NCI-H2196 treated with DMSO at 0.1 percent for 48 hours (cell line): ENCODE data around the gene PLEKHG3.
A peak's percentile ranks its signal among the peaks of the same experiment; 100 is the strongest.
"Not testable (repeated sequence)": the region's sequence is repeated elsewhere in the genome, so short reads cannot be mapped to it uniquely, and the experiment has no call there.

Source experiments
- DNase-seq: peaks from one replicate; lab custom pipeline; 2025; ENCODE audit not compliant: unreplicated experiment; lab: John Stamatoyannopoulos, UW

PLEKHG3 gene

DNA sequence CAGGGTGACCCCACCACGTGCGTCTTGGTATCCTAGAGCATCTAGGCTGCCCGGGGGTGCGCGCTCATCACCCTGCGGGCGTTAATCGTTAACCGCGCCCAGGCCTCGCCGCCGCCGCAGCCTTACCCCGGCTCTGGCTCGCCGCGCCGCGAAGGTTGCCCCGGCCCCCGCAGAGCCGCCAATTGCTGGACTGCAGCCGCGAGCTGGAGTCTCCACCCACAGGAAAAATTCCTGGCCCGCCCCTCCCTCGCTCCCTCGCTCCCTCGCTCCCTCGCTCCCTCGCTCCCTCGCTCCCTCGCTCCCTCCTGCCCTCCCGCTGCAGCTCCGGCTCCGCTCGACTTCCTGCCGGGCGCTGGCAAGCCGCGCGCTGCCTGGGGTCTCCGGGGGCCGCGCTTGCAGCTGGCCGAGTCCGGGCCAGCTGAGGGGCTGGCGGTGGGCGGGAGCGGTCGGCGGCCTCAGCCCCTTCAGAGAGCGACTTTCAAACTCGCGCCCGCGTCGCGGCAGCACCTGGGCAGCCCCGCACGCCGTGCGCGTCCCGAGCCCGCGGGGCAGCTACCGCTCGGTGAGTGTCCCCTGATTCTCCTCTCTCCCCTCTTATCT lies at the start of gene PLEKHG3:
Gene PLEKHG3, plus strand, starts transcription at position 282 of the 600 bp plus-strand sequence. CDS start 23,208 bp downstream, outside the sequence.
- DNase-seq: peak; percentile 53

GRCh38 chr14:64654901-64655300 lies 49.3 kb upstream of the PLEKHG3 start:
- DNase-seq: no peak

DNA sequence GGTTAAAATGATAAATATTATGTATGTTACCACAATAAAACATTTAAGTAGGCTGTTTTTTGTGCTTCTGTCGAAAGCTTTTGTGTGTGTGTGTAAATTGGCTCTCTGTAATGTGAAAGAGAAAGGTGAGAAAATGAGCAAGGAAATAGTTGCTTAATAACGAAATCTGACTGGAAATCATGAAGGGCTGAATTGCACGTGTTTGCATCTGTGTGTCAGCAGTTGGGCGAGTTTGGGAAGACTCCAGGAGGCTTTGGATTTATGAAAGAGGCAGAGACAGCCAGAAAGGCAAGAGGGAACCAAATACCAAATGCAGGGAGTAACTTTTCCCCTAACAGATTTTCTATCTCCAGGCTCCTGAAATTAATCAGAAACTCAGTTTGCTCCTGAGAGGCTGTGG lies 47.2 kb upstream of the PLEKHG3 start:
- no peak for DNase-seq

DNA sequence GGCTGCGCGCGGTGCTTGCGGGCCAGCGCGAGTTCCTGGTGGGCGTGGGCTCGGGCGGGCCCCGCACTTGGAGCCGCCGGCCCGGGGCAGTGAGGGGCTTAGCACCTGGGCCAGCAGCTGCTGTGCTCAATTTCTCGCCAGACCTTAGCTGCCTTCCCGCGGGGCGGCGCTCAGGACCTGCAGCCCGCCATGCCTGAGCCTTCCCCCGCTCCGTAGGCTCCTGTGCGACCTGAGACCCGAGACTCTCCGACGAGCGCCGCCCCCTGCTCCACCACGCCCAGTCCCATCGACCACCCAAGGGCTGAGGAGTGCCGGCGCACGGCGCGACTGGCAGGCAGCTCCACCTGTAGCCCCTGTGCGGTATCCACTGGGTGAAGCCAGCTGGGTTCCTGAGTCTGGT lies 46.0 kb upstream of the PLEKHG3 start:
- no peak for DNase-seq

DNA sequence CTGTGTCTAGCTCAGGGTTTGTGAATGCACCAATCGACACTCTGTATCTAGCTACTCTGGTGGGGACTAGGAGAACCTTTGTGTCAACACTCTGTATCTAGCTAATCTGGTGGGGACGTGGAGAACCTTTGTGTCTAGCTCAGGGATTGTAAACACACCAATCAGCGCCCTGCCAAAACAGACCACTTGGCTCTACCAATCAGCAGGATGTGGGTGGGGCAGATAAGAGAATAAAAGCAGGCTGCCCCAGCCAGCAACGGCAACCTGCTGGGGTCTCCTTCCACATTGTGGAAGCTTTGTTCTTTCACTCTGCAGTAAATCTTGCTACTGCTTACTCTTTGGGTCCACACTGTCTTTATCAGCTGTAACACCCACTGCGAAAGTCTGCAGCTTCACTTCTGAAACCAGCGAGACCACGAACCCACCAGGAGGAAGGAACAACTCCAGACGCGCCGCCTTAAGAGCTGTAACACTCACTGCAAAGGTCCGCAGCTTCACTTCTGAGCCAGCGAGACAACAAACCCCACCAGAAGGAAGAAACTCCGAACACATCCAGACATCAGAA lies 45.4 kb upstream of the PLEKHG3 start:
- DNase-seq: not testable (repeated sequence)

GRCh38 chr14:64659366-64659765 lies 44.9 kb upstream of the PLEKHG3 start:
- no peak for DNase-seq

GRCh38 chr14:64663174-64663573 lies 41.0 kb upstream of the PLEKHG3 start:
- no peak for DNase-seq

DNA sequence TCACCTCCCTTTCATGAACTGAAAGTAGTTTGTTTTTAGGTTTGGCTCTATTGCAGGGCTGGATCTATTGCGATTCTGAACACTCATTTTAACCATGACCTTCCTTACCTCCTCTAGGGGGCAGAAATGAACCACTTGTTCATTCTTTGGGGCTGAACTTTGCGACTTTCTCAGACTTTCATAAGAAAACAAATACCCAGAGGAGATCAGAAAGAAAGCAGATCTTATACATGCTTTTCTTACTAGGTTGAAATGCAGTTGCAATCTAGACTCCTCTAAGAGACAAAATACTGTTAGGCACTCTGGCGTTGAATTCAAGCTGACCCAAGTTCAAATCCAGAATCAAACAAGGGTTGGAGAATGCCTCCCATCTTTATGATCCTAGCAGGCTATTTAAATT lies 32.6 kb upstream of the PLEKHG3 start:
- peak; percentile 43 for DNase-seq

DNA sequence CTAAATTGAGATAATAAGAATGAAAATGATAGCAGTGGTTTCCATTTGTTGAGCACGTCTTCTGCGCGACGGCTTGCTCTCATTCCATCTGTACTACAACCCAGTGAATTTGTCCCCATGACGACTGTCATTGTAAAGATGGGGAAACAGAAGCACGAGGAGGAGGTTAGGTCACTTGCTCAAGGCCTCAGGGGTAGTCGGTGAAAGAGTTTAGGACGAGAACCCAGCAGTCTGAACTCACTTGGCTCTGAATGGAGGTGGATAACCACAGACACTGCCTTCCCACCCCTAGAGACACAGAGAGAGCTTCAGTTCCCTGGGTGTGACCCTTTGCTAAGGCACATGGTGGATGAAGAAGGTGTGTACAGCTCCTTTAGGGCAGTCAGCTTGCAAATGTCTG lies 30.9 kb upstream of the PLEKHG3 start:
- no peak for DNase-seq

GRCh38 chr14:64673748-64674147 lies 30.5 kb upstream of the PLEKHG3 start:
- DNase-seq: no peak

GRCh38 chr14:64674829-64675228 lies 29.4 kb upstream of the PLEKHG3 start:
- no peak for DNase-seq

DNA sequence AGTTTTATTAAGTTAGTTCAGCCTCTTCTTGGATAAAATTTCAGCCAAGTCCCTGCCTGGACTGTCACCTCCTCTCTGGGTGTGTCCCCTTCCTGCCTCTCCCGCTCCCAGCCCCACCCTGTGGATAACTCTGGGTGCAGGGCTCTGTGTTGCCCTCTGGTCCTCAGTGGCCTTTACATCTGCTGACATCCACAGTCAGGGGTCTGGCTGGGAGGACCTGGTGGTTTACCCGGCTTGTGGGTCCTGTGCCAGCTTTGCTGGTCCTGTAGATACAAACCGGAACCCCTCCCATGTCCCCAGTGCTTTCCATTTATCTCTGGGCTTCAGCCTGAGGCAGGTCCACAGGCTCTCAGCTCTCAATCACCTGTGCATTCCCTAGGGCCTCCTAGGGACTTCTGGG lies 28.9 kb upstream of the PLEKHG3 start:
- no peak for DNase-seq

DNA sequence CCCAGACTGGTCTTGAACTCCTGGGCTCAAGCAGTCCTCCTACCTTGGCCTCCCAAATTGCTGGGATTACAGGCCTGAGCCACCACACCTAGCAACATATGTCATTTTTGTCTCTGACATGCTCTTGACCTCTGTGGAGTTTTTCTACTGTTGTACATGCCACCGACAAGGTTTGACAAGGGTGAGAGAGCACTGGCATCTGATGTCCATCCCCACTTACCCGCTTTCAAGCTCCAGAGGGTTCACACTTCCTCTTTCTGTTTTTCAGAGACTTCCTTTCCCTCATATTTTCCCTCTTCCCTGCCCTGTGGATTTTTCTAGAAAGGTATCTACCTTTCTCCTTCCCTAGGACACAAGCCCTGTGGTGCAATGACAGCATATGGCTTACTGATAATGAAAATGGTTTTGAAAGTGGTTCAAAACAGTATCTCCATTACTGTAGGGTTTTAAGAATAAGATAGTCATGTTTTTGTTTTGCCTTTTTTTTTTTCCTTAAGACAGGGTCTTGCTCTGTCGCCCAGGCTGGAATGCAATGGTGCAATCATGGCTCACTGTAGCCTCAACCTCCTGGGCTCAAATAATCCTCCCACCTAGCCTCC lies 27.7 kb upstream of the PLEKHG3 start:
- no peak for DNase-seq

DNA sequence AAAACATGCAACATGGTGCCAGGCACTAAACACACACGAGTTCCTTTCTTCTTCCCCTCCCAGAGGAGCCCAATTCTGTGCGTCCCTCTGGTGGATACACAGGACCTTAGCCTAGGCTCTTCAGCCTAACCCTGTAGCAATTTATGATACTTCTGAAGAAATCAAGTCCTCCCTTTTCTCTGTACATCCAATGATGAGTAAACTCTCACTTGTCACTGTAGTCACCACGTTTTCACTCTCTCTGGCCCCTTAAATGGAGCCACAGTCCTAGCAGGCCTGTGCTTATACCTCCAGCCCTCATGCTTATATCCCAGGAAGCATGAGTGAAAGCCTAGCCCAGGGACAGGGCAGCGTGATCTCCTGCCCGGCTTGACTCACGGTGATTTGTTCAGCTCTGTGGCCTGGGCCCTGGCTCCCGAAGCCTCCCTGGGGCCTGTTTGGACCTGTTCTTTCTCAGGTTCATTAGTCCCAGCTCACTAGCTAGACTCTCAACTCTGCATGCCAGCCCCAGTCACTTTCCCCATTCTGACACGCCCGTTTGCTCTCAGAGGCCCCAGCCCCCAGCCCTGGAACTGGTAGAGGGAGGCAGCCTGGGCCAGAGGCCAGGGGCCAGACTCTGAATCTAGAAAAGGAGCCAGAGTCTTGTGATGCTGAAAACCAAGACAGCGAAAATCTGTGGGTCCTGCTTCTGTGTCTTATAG lies 24.1 kb upstream of the PLEKHG3 start:
- DNase-seq: no peak

DNA sequence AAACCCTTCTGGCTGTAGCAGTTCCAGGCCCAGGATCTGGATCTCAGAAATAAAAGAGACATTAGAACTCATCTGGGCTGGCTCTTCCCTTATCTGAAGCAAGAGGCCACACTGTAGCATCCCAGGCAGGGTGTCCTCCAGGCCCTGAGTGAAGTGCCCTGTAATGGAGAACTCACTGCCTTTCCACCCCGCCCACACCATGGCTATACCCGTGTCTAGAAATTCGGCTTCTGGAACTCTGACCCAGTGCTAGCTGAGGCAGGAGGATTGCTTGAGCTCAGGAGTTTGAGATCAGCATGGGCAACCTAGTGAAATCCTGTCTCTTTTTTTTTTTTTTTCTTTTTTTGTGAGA lies 23.5 kb upstream of the PLEKHG3 start:
- no peak for DNase-seq

DNA sequence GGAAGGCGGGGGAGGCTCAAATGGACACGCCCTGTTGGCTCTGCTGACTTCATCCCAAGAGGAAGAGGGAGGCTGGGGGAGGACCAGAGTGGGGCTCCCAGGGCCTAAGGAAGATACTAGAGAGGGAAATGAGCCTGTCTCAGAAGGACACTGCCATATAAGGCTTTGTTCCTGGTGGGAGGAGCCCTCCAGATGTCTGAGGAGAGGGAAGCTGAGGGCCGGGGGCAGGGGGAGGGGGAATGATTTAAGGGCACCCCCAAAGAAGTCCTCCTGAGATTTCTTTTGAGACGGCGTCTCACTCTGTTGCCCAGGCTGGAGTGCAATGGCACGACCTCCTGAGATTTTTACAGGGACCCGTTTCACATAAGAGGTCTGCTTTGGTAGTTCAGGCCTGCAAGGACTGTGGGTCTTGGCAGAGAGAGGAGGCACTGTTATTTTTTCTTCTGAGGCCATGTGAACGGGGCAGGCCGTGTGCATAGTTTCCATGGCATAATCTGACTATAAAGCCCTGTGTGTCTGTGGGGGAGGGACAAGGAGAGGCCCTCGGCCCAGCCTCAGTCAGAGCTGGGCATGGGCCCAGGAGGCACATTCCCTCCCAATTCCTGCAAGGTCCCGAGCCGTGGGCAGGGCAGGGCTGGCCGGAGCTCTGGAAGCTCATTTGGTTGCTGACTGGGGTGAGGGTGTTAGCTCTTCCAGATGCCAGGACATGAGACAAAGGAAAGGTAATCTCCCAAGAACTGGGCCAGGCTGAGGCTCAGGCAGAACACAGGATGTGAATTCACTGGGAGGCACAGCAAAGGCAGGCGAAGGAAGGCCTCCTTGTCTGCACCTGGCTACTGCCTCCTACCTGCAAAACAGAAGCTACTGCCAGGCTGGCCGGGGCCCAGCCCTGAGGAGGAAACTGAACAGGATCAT lies 22.2 kb upstream of the PLEKHG3 start:
- DNase-seq: peak; percentile 9

DNA sequence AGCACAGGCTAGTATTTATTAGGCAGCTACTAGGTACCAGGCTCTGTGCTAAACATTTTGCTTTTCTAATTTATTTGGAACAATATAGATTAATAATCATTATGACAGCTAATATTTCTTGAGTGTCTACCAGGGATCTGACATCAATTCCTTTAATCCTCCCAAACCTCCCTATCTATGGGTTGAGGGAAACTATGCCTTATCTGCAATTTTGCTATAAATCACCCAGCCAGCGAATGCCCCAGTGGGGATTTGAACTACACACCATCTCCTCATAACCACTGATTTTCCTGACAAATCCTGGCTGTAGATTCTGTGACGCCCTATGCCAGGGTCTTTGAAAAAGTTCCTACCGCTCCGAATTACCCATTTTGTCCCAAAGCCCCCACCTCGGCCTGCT lies 21.4 kb upstream of the PLEKHG3 start:
- no peak for DNase-seq

DNA sequence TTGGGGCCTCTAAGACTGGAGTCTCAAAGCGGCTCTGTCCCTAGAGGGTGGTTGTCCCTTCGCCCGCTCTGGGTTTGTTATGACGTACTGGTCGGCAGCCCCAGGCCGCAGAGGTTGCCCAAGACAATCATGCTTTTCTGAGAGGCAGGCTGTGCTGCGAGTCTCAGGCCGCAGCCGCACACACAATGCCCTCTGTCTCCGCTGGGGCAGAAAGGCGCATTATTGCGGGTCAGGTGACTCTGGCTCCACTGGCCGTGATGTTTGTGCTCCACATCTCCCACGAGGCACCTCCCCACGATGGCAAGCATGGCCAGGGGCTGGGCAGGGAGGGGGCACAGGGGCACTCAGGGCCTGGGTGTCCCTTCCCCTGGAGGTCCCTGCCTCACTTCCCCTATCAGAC lies 21.0 kb upstream of the PLEKHG3 start:
- no peak for DNase-seq

DNA sequence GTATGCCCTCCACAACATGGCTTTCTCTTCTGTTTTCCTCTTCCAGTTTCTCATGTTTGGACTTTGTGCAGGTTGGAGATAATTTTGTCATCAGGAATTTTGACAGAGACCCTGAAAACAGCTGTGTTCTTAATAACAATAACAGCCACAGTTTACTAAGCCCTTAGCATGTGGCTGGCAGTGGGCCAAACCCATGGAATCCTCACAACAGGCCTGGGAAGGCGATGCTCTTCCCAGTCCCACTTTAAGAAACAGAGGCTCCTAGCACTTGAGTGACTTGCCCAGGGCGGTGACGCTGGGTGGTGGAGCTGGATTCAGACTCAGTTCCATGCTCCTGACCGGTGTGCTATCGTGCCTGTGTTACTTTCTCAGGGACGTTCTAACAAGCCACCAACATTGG lies 20.1 kb upstream of the PLEKHG3 start:
- DNase-seq: no peak

GRCh38 chr14:64685371-64686281 lies 18.6 kb upstream of the PLEKHG3 start:
- DNase-seq: no peak
